Daoy (cell line): ENCODE results near the gene HSPA5. TPM values are rescaled to one million over a fixed set of nuclear protein-coding genes. Genes with fewer than 3 reads are reported as not detected.
A peak's percentile ranks its signal among the peaks of the same experiment; 100 is the strongest.
"Not testable (repeated sequence)": the region's sequence is repeated elsewhere in the genome, so short reads cannot be mapped to it uniquely, and the experiment has no call there.

Experiments used
- DNase-seq: peaks from one replicate; pipeline ENCODE4 v3.0.0-alpha.2; 2015; ENCODE audit warnings: low read depth
- total RNA-seq: library from RNA; depleted of rRNA; stranded (reverse); fragments of >200 nt; shearing (Covaris generic); gene quantifications from 2 replicates; pipeline ENCODE4 v1.2.3, GENCODE V29; 2014

HSPA5 gene
- total RNA-seq, 1 experiment from 2014 or later: 56.3 TPM

DNA sequence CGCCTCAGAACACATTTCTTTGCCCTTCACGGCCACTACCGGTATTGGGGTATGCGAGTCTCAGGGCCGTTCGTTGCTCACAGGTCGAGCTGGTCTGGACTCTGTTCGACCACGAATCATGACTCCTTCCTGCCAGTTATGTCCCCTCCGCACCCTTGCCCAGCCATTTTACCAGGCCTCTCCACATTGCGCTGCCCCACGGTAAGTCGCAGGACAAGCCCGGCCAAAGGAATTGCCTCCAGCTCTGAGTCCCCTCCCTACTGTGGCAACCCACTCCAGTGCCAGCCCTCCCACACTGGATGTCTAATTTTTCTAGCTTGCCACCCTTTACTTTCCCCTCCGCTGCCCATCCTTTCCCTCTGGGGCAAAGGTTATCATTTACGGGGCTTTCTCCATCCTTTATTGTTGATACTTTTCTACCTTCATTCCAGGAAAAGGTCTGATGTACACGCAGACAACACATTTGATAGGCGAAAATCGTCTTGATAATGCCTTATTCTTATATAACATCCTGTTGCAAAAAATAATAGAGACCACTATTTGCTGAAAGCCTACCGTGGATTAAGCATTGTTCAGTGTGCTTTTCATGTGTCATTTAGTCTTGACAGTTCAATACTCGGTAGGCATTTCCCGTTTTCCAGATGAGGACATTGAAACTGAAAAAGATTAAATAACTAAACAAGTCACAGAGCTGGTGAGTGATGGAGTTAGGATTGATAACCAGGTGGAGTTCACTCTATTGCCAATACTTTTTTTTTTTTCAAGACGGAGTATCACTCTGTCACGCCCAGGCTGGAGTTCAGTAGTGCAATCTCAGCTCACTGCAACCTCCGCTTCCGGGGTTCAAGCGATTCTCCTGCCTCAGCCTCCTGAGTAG, 958 bp upstream of the HSPA5 start:
- no peak for DNase-seq

DNA sequence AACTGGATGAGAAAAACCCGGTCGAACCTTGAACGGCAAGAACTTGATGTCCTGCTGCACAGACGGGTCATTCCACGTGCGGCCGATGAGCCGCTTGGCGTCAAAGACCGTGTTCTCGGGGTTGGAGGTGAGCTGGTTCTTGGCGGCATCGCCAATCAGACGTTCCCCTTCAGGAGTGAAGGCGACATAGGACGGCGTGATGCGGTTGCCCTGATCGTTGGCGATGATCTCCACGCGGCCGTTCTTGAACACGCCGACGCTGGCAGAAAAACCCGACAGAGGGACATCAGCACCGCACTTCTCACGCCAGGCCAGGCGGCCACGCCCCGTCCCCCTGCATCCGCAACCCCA, 519 bp downstream of the HSPA5 start:
- DNase-seq: no peak

DNA sequence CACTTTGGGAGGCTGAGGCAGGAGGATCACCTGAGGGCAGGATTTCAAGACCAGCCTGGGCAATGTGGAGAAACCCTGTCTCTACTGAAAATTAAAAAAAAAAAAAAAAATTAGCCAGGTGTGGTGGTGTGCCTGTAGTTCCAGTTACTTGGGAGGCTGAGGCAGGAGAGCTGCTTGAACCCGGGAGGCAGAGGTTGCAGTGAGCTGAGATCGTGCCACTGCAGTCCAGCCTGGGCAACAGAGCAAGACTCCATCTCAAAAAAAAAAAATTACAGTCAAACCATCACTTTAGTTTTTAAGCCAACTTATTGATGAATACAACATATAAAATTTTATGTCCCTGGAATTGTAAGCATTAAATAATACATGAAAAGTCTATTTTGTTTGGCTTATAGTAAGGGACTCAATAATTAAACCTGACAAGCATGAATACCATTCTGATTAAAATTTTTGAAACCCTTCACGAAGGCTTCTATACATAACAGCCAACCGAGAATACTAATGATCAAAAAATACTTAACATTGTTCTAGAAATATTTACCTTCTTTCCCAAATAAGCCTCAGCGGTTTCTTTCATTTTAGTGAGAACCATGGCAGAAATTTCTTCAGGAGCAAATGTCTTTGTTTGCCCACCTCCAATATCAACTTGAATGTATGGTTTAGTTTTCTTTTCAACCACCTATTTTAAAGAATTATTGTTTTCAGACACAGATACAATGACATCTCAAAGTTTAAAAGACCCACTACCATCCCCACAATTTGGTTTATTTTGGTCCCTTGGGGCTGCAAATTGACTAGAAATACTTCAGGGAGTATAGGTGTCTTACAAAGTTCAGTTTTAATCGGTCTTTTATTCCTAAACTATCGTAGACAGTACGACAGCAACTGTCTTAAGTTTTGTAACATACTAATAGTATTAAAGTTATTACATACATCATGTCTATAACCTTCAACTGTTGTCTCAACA, 1.2 kb downstream of the HSPA5 start:
- no peak for DNase-seq

GRCh38 chr9:125238915-125239446, 2.2 kb downstream of the HSPA5 start:
- no peak for DNase-seq

- DNase-seq: no peak
Observed at GRCh38 chr9:125238127-125238914, 2.8 kb downstream of the HSPA5 start.

DNA sequence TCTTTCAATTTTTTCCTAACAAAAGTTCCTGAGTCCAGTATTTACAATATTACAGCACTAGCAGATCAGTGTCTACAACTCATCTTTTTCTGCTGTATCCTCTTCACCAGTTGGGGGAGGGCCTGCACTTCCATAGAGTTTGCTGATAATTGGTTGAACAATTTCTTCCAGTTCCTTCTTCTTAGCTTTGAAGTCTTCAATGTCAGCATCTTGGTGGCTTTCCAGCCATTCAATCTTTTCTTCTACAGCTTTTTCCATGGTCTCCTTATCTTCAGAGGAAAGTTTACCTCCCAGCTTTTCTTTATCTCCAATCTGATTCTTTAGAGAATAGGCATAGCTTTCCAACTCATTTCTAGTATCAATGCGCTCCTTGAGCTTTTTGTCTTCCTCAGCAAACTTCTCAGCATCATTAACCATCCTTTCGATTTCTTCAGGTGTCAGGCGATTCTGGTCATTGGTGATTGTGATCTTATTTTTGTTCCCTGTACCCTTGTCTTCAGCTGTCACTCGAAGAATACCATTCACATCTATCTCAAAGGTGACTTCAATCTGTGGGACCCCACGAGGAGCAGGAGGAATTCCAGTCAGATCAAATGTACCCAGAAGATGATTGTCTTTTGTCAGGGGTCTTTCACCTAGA, 4.5 kb downstream of the HSPA5 start:
- DNase-seq: not testable (repeated sequence)

- no peak for DNase-seq
Observed at GRCh38 chr9:125235804-125236519, 5.2 kb downstream of the HSPA5 start.

DNA sequence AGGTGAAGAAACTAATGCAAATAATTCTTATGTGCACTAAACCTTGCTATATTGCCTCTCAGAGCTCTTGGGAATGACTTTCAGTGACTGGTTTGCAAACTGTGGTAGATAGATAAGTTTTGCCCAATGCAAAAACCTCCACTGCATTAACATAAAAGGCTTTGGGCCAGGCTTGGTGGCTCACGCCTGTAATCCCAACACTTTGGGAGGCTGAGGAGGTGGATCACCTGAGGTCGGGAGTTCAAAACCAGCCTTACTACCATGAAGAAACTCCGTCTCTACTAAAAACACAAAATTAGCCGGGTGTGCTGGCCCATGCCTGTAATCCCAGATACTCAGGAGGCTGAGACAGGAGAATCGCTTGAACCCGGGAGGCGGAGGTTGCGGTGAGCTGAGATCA, 7.0 kb downstream of the HSPA5 start:
- not testable (repeated sequence) for DNase-seq

DNA sequence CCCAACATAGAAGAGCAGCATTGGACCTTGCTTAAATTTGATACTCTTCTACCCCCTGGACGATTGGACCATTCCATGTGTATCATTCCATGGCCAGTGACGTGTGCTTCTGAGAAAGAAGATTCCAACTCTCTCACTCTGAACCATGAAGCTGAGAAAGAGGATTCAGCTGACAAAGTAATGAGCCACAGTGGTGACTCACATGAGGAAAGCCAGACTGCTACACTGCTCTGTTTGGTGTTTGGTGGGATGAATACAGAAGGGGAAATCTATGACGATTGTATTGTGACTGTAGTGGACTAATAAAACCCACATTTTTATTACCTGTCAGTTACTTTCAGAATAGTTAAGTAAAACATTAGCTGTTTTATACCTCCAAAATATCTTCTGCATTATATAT, 7.5 kb downstream of the HSPA5 start:
- peak; percentile 91 for DNase-seq

DNA sequence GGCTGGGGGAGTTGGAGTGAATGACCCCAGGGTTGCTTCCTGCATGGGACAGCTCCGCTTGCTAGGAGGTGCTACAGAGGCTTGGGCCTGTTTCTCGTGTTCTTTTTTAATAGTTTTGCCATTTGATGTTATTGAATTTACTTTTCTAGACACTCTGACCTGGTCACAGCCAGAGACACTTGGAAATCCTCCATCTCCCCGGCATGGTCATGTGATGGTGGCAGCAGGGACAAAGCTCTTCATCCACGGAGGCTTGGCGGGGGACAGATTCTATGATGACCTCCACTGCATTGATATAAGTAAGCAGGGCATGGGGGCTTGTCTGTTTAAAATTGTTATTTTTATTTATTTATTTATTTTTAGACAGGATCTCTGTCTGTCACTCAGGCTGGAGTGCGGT, 13.4 kb downstream of the HSPA5 start:
- no peak for DNase-seq

DNA sequence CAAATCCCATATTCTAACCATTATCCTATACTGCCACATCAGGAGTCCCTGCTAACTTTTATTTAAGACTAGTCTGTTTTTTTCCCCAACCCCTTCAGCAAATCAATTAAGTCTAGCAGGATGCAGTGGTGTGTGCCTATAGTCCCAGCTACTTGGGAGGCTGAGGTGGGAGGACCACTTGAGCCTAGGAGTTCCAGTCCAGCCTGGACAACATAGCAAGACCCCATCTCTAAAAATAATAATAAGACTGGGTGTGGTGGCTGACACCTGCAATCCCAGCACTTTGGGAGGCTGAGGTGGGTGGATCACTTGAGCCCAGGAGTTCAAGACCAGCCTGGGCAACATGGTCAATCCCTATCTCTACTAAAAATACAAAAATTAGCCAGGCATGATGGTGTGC, 16.3 kb downstream of the HSPA5 start:
- not testable (repeated sequence) for DNase-seq

- no peak for DNase-seq
Observed at GRCh38 chr9:125218621-125219020, 22.5 kb downstream of the HSPA5 start.

DNA sequence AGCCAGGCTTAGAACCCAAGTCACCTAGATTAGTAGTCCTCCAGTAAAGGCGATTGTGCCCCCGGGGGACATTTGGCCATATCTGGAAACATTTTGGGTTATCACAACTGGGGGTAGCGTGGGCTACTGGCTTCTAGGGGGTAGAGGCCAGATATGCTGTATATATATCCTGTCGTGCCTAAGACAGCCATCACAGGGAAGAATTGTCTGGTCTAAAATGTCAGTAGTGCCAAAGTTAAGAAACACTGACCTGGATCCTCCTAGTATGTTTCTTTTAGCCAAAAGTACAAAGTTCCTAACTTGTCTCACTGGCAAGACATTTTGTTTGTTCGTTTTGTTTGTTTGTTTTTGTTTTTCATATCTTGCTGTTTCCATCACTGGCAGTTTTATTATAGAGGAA, 27.0 kb downstream of the HSPA5 start:
- no peak for DNase-seq

DNA sequence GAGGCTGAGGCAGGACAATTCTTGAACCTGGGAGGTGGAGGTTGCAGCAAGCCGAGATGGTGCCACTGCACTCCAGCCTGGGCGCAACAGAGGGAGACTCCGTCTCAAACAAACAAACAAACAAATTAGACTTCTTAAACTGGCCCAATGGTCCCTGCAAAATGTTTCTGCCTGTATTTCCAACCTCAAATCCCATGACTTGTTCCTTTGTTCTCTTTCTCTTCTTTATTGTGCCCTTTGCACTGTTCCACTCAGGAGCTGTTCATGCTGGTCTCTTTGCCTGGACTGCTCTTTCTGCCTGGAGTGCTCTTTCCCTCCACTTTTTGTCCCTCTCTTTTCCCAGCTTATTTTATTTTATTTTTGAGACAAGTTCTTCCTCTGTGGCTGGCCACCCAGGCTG, 36.7 kb downstream of the HSPA5 start:
- DNase-seq: no peak

DNA sequence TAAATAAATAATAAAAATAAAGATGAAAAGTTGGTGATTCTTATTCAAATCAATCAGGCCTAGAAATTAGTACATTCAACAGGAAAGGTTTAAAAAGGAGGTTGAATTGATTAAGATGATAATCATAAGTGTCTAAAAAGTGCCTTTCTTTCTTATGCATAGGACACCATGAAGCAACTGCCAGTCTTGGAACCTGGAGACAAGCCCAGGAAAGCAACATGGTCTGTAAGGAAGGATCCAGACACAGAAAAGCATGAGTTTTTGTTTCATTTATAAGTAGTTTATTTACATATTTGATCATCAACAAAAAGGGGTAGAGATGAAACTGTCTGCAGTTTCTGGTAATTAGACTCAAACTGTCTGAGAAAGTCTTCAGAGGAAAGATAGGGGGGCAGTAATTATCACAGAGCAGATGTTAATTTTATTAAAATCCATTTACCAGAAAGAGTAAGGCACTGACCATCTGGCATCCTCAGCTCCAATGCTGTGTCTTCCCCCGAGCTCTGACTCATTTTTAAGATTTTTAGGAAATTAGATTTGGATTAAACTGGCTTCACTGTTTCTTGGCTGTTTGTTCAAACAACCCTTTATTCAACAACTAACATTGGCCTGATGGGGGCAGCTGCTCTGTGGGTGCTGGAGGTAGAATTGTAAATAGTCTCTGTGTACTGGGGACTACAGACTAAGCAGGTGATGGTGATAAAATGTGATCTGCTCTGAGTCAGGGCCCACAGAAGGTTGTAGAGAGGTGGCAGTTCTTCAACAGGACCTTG, 38.1 kb downstream of the HSPA5 start:
- DNase-seq: no peak

- DNase-seq: peak; percentile 98
Observed at GRCh38 chr9:125200216-125201047, 40.7 kb downstream of the HSPA5 start, which contains the start of gene RABEPK. Gene RABEPK (plus strand): TSS chr9:125200542. CDS start chr9:125203014, 2,472 bp downstream.

- DNase-seq: not testable (repeated sequence)
Observed at GRCh38 chr9:125195591-125195990, 45.6 kb downstream of the HSPA5 start.

GRCh38 chr9:125194466-125194865, 46.7 kb downstream of the HSPA5 start:
- not testable (repeated sequence) for DNase-seq
